NT2/D1 (cell line): ENCODE measurements around the gene TSC1.

Source experiments
- DNase-seq: peaks from one replicate; pipeline ENCODE4 v3.0.0-alpha.2; 2011; ENCODE audit warnings: low read depth, low spot score
- H3K27me3 ChIP-seq: 2 replicates; pipeline ENCODE4 v1.6.0; 2011; ENCODE audit warnings: mild to moderate bottlenecking; ENCODE audit not compliant: insufficient read length, insufficient read depth
- H3K36me3 ChIP-seq: 2 replicates; pipeline ENCODE4 v1.6.1; 2011; ENCODE audit warnings: mild to moderate bottlenecking, low read length, mixed read lengths; ENCODE audit not compliant: insufficient read depth, insufficient read length
- H3K4me1 ChIP-seq: 2 replicates; pipeline ENCODE4 v1.5.1; 2011; ENCODE audit not compliant: insufficient read depth, insufficient read length
- H3K4me3 ChIP-seq: 2 replicates; pipeline ENCODE4 v1.5.1; 2011; ENCODE audit warnings: low read depth; ENCODE audit not compliant: insufficient read length
- H3K9ac ChIP-seq: 2 replicates; pipeline ENCODE4 v1.6.0; 2011; ENCODE audit warnings: low read depth; ENCODE audit not compliant: insufficient read length
- H3K9me3 ChIP-seq: 2 replicates; pipeline ENCODE4 v1.5.1; 2011; ENCODE audit warnings: mild to moderate bottlenecking, low read length; ENCODE audit not compliant: insufficient read depth
- SUZ12 ChIP-seq: IDR thresholded peaks from 2 replicates; pipeline ENCODE4 v1.6.1; 2011; ENCODE audit not compliant: insufficient read length, insufficient read depth; ENCODE audit errors: extremely low read depth
- YY1 ChIP-seq: IDR thresholded peaks from 2 replicates; pipeline ENCODE4 v1.6.1; 2011; ENCODE audit not compliant: insufficient read length, insufficient read depth
- ZNF274 ChIP-seq: IDR thresholded peaks from 2 replicates; pipeline ENCODE4 v1.6.1; 2011; ENCODE audit warnings: mild to moderate bottlenecking, low read depth, low read length

TSC1 gene

GRCh38 chr9:132866898-132867297 lies 77.5 kb downstream of the TSC1 start:
- no peaks in the 10 kb centered on the region for H3K27me3 ChIP-seq
- no peaks in the 10 kb centered on the region for H3K9me3 ChIP-seq
- H3K4me1 ChIP-seq = peaks cover 2% of the 10 kb centered on the region
- TF ChIP-seq YY1 (no peak), SUZ12 (no peak), ZNF274 (no peak)
- no peaks in the 10 kb centered on the region for H3K36me3 ChIP-seq
- no peak overlapping the region for H3K4me3 ChIP-seq
- DNase-seq = no peak
- no peak overlapping the region for H3K9ac ChIP-seq

GRCh38 chr9:132864691-132865090 lies 79.7 kb downstream of the TSC1 start:
- H3K27me3 ChIP-seq = no peaks in the 10 kb centered on the region
- H3K4me1 ChIP-seq = peaks cover 2% of the 10 kb centered on the region
- H3K9me3 ChIP-seq = no peaks in the 10 kb centered on the region
- H3K4me3 ChIP-seq = no peak overlapping the region
- no peaks in the 10 kb centered on the region for H3K36me3 ChIP-seq
- TF ChIP-seq ZNF274 (no peak), YY1 (no peak), SUZ12 (no peak)
- no peak for DNase-seq
- H3K9ac ChIP-seq = no peak overlapping the region

- DNase-seq = no peak
- Histone ChIP-seq H3K9me3 (no peaks in the 10 kb centered on the region), H3K36me3 (no peaks in the 10 kb centered on the region), H3K4me3 (no peak overlapping the region), H3K4me1 (peaks cover 2% of the 10 kb centered on the region), H3K27me3 (no peaks in the 10 kb centered on the region), H3K9ac (no peak overlapping the region)
- TF ChIP-seq SUZ12 (no peak), ZNF274 (no peak), YY1 (no peak)
Measured at GRCh38 chr9:132864277-132864676, 80.1 kb downstream of the TSC1 start.

GRCh38 chr9:132863096-132863495 lies 81.3 kb downstream of the TSC1 start:
- TF ChIP-seq SUZ12 = no peak
- TF ChIP-seq YY1 = no peak
- TF ChIP-seq ZNF274 = no peak
- H3K27me3 ChIP-seq = no peaks in the 10 kb centered on the region
- H3K9ac ChIP-seq = no peak overlapping the region
- no peaks in the 10 kb centered on the region for H3K36me3 ChIP-seq
- no peak for DNase-seq
- H3K9me3 ChIP-seq = no peaks in the 10 kb centered on the region
- H3K4me1 ChIP-seq = peaks cover 13% of the 10 kb centered on the region
- no peak overlapping the region for H3K4me3 ChIP-seq

GRCh38 chr9:132862533-132862932 lies 81.9 kb downstream of the TSC1 start:
- Histone ChIP-seq H3K9ac (no peak overlapping the region), H3K9me3 (no peaks in the 10 kb centered on the region), H3K4me1 (peaks cover 17% of the 10 kb centered on the region), H3K36me3 (no peaks in the 10 kb centered on the region), H3K4me3 (no peak overlapping the region), H3K27me3 (no peaks in the 10 kb centered on the region)
- DNase-seq = no peak
- TF ChIP-seq SUZ12 (no peak), ZNF274 (no peak), YY1 (no peak)

- no peaks in the 10 kb centered on the region for H3K9me3 ChIP-seq
- no peak overlapping the region for H3K9ac ChIP-seq
- no peaks in the 10 kb centered on the region for H3K36me3 ChIP-seq
- TF ChIP-seq SUZ12 = no peak
- no peak for TF ChIP-seq ZNF274
- no peak for TF ChIP-seq YY1
- H3K27me3 ChIP-seq = no peaks in the 10 kb centered on the region
- DNase-seq = no peak
- no peak overlapping the region for H3K4me3 ChIP-seq
- H3K4me1 ChIP-seq = peaks cover 22% of the 10 kb centered on the region
Measured at GRCh38 chr9:132861666-132862065, 82.8 kb downstream of the TSC1 start.

- Histone ChIP-seq H3K36me3 (no peaks in the 10 kb centered on the region), H3K27me3 (no peaks in the 10 kb centered on the region), H3K4me3 (no peak overlapping the region), H3K4me1 (peaks cover 23% of the 10 kb centered on the region), H3K9me3 (no peaks in the 10 kb centered on the region), H3K9ac (no peak overlapping the region)
- no peak for DNase-seq
- TF ChIP-seq ZNF274 (no peak), SUZ12 (no peak), YY1 (no peak)
Measured at GRCh38 chr9:132858751-132859150, 85.7 kb downstream of the TSC1 start.
